ENCODE data around the gene RAB6B.
A peak's percentile ranks its signal among the peaks of the same experiment; 100 is the strongest.

The RAB6B gene

DNA sequence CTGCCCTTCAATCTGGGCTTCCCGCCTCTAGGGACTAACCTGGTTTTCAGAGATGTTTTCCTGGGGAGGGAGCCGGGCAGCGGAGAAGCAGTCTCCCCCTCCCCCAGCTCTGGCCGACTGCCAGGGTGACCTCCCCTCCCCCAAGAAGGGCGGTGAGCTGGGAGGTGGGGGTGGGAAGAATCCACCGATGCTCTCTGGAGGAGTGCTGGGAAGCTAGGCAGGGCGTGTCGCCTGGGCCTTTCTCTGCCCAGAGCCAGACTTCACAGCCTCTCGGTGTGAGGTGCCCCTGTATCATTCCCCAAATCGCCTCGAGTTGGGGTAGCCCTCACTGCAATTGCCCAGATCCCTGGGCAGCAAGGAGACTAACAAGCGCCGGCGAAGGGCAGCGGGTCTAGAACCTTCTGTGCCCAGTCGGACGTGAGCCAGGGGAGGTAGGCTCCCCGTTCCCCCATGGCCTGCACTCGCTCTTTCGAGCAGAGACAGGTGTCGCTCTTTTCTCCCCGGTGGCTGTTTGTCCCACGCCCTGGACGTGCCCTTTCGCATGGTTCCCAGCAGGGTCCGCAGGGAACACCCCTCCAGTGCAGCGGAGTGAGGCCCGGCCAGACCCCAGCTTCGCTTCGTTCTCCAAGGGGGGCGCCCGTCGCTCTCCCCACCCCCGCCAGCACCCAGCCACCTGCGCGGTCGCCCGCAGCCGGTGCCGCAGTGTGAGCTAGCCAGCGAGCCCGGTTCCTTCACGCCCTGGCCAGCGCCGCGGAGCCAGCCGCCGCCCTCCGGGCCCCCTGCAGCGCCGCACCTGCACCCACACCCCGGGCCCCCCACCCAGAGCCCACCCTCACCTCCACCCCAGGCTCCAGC is 1.1 kb downstream of the RAB6B start:
- DNase-seq, result peak; percentile 70

- DNase-seq, result no peak
Measured at GRCh38 chr3:133893683-133894352, 1.9 kb downstream of the RAB6B start.

- DNase-seq, result no peak
Measured at GRCh38 chr3:133892541-133893231, 3.0 kb downstream of the RAB6B start.

DNA sequence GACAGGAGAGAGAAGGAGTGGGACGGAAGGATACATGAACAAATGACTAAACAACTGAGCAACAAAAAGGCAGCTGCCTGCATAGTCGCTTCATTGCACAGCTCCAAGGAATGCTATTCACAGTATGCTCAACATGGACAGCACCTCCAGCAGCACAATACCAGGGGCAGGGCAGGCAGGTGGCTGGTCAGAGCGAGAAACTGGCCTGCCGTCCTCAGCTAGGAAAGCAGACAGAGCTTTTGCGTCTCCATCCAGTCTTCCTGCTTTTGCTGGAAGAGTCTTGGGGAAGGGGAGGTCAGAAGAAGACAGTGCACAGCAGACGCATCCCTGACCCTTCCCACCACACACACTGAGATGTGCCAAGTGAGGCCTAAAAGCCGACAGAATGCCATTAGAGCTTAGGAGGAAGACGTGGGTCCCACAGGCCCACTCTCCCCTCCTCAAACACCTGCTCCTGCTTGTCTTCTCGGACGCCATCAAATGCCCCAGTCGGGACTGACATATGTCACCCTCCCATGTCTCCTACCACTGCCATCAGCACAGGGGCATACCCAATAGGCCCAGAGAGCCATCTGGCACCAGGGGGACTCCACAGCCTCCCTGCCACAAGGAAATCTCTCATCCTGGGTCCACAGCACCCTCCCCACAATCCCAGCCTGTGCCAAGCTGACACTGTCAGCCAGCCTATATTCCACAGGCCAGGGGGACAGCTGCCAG is 3.9 kb downstream of the RAB6B start:
- no peak for DNase-seq

DNA sequence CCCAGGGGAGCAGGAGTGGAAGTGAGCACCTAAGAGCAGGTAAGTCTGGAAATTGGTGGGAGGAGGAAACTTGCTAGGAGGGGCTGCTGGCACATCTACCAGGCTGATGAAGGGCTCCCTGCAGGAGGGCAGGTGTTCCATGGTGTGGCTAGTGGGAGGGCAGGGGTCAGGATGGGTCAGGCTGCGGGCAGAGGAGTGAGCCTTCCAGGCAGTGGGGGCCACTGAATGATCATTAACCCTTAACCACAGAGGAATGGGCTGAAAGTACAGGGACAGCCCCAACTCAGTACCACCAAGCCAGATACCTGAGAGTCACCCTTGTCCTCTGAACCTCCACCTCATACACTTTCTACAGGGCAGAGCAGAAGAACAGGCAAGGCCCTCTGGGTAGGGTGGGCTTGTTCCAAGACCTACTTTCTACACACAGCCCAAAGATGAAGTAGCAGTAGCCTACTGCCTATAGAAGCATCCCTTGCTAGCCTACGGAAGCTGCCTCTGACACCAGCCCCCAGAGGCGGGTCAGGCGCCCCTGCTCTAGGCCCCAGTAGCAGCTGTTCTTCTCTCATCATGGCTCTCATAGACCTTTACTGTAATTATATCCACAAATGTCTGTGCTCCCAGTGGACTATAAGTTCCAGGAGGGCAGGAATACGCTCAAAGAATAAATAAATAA is 4.6 kb downstream of the RAB6B start:
- no peak for DNase-seq

GRCh38 chr3:133890037-133890436 is 5.6 kb downstream of the RAB6B start:
- no peak for DNase-seq

- no peak for DNase-seq
Measured at GRCh38 chr3:133888726-133889340, 6.8 kb downstream of the RAB6B start.

GRCh38 chr3:133887803-133888703 is 7.6 kb downstream of the RAB6B start:
- DNase-seq, result no peak

- DNase-seq, result peak; percentile 21
Measured at GRCh38 chr3:133887074-133887802, 8.4 kb downstream of the RAB6B start.

- DNase-seq, result no peak
Measured at GRCh38 chr3:133886031-133886722, 9.5 kb downstream of the RAB6B start.

DNA sequence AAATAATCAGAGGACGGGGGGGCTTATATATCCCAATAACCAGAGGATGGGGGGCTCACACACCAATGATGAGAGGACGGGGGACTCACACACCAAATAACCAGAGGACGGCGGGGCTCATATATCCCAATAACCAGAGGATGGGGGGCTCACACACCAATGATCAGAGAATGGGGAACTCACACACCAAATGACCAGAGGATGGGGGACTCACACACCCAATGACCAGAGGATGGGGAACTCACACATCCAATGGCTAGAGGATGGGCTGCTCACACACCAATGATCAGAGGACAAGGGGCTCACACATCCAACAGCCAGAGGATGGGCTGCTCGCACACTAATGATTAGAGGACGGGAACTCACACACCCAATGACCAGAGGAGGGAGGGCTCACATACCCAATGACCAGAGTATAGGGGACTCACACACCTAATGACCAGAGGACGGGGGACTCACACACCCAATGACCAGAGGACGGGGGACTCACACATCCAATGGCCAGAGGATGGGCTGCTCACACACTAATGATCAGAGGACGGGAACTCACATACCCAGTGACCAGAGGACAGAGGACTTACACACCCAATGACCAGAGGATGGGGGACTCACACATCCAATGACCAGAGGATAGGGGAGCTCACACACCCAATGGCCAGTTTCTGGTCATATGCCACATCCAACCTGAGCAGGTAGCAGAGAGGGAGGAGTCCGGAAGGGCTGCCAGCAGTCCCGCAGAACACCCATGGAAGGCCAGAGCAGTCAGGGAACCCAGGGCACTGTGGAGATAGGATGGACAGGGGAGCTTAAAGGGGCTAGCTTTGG is 10.6 kb downstream of the RAB6B start:
- DNase-seq, result no peak

GRCh38 chr3:133884054-133884886 is 11.4 kb downstream of the RAB6B start:
- no peak for DNase-seq

- DNase-seq, result no peak
Measured at GRCh38 chr3:133883641-133884040, 12.0 kb downstream of the RAB6B start.

DNA sequence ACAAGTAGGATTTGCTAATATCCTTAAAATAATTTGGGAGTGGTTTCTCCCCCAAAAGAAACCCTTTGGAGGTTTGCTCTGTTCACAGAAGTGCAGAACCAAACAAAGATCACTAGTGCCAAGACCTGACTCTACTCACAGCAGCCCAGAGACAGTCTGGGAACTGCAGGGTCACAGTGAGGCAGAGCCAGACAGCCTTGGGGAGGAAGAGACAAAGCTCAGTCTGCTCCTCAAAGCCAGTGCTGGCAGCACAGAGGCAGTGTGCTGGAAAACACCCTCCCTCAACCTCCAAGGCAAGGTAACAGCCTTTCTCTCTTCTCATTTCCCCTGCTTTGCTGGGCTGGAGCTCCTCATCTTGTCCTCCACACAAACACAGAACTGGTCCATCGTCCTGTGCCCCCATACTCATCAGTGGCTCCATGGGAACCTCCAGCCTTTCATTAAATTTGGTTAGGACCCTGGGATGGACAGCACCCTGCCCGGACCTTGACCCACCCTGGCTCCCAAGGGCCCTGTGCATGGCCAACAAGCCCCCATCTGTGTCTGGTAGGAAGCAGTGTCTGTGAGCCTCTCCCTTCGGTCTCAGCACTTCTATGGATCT is 12.6 kb downstream of the RAB6B start:
- DNase-seq, result no peak

- no peak for DNase-seq
Measured at GRCh38 chr3:133881939-133882825, 13.5 kb downstream of the RAB6B start.

DNA sequence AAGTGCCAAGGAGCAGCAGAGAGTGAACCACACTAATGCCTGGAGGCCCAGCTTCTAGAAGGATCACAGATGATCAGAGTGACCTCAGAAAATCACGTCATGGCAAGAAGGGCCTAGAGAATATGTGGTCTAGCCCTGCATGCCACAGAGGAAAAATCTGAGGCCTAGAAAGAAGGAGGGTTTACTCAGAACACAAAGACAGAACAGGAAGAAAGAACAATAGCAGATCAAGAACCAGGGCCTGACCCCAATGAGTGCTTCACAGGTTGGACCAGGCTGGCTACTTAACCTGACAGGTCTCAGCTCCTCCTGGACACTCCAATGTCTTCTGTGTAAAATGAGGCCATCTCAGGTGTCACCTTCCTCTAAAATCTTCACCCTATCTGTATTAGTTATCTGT is 14.2 kb downstream of the RAB6B start:
- DNase-seq, result no peak
